Esophagus squamous epithelium (tissue), 4 donors: ENCODE data around the gene MBD3L2B.

Source experiments
- POLR2A ChIP-seq, 4 donors: fragments of 450-650 bp; IDR thresholded peaks; one replicate each; pipeline ENCODE4 v1.6.1; 2017; ENCODE audit warnings: antibody characterized with exemption in 4 of 4, mild to moderate bottlenecking in 4 of 4, moderate library complexity in 3 of 4
- TF ChIP-seq, protein P1 (sequence below), 6 experiments: fragments of 450-650 bp in 4 of 6; fragments of 200-600 bp in 2 of 6; sonication (generic) in 2 of 6; IDR thresholded peaks; one replicate each; pipeline ENCODE4 v1.5.1; 2016 to 2019; ENCODE audit warnings: antibody characterized with exemption in 6 of 6, mild to moderate bottlenecking in 4 of 6, moderate library complexity in 4 of 6

DNA sequence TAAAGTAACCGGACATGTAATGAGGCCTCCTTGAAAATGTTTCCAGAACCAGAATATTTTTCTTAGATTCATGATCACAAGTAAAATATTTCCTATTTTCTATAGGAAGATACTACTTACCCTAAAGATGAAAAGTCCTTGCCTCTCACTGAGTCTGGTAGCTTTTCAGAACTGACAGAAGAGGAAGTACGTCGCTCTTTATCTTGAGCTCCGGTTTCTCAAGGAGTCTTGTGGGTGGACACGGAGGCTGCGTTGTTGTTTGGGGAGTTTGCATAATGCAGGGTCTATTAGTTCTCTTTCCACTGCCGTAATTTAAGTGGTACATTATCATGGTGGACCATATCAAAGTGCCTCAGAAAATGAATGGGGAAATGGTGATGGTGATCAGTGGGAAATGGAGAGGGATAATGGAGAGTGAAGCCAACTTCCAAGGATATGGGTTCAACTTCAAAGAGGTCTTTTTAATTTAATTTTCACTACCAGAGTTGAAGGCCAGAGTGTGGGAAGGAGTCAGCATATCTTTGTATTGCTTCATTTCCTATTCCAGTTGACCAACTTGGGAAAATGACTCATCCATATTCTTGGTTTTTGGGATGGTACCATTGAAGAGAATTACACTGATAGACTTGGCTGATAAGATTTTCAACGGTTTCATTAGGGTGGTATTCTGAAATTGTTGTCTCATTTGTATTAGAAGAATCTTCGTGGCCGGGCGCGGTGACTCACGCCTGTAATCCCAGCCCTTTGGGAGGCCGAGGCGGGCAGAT lies 23.4 kb downstream of the MBD3L2B start:
- no peak for TF ChIP-seq POLR2A (IDR thresholded peaks at IDR 0.05)
- TF ChIP-seq, protein P1, sequence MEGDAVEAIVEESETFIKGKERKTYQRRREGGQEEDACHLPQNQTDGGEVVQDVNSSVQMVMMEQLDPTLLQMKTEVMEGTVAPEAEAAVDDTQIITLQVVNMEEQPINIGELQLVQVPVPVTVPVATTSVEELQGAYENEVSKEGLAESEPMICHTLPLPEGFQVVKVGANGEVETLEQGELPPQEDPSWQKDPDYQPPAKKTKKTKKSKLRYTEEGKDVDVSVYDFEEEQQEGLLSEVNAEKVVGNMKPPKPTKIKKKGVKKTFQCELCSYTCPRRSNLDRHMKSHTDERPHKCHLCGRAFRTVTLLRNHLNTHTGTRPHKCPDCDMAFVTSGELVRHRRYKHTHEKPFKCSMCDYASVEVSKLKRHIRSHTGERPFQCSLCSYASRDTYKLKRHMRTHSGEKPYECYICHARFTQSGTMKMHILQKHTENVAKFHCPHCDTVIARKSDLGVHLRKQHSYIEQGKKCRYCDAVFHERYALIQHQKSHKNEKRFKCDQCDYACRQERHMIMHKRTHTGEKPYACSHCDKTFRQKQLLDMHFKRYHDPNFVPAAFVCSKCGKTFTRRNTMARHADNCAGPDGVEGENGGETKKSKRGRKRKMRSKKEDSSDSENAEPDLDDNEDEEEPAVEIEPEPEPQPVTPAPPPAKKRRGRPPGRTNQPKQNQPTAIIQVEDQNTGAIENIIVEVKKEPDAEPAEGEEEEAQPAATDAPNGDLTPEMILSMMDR (IDR thresholded peaks at IDR 0.05): no peak
